C4-2B (cell line): ENCODE measurements around the gene CYP39A1.

ENCODE experiments used
- H3K27ac ChIP-seq: fragments of 450-650 bp; 2 replicates; pipeline ENCODE4 v1.5.1; 2017
- CTCF ChIP-seq: fragments of 450-650 bp; conservative IDR thresholded peaks from 2 replicates; pipeline ENCODE4 v1.5.1; 2017; ENCODE audit warnings: mild to moderate bottlenecking
- ZFX ChIP-seq: fragments of 450-650 bp; IDR thresholded peaks from 2 replicates; pipeline ENCODE4 v1.6.1; 2017

CYP39A1 gene

GRCh38 chr6:46565531-46565930, 87.1 kb downstream of the CYP39A1 start:
- TF ChIP-seq ZFX (no peak), CTCF (no peak)
- H3K27ac ChIP-seq: no peak overlapping the region

- TF ChIP-seq ZFX (no peak), CTCF (no peak)
- no peak overlapping the region for H3K27ac ChIP-seq
Observed at GRCh38 chr6:46563924-46564323, 88.7 kb downstream of the CYP39A1 start.

GRCh38 chr6:46556053-46556452, 96.6 kb downstream of the CYP39A1 start:
- no peak overlapping the region for H3K27ac ChIP-seq
- TF ChIP-seq CTCF: no peak
- no peak for TF ChIP-seq ZFX

- TF ChIP-seq ZFX (no peak), CTCF (no peak)
- H3K27ac ChIP-seq: no peak overlapping the region
Observed at GRCh38 chr6:46555129-46555528, 97.5 kb downstream of the CYP39A1 start.

GRCh38 chr6:46549155-46549554, 103.5 kb downstream of the CYP39A1 start:
- TF ChIP-seq CTCF (no peak), ZFX (no peak)
- H3K27ac ChIP-seq: no peak overlapping the region

GRCh38 chr6:46541556-46541955, 111.1 kb downstream of the CYP39A1 start:
- no peak overlapping the region for H3K27ac ChIP-seq
- TF ChIP-seq ZFX (no peak), CTCF (no peak)

- TF ChIP-seq CTCF (no peak), ZFX (no peak)
- no peak overlapping the region for H3K27ac ChIP-seq
Observed at GRCh38 chr6:46539866-46540265, 112.8 kb downstream of the CYP39A1 start.
